KOPT-K1 (cell line): ENCODE data around the gene ENTPD8.

ENCODE experiments used
- H3K27ac ChIP-seq: fragments of 200-600 bp; sonication (generic); 2 replicates; pipeline ENCODE4 v1.5.1; 2016; ENCODE audit warnings: antibody characterized with exemption, mild to moderate bottlenecking, low read depth, low read length; ENCODE audit not compliant: poor library complexity, severe bottlenecking
- H3K36me3 ChIP-seq: fragments of 200-600 bp; sonication (generic); 2 replicates; pipeline ENCODE4 v1.5.1; 2017; ENCODE audit warnings: antibody characterized with exemption, mild to moderate bottlenecking, low read length, moderate library complexity; ENCODE audit not compliant: insufficient read depth
- H3K9me3 ChIP-seq: fragments of 200-600 bp; sonication (generic); 2 replicates; pipeline ENCODE4 v1.5.1; 2017; ENCODE audit warnings: antibody characterized with exemption, low read length, mild to moderate bottlenecking; ENCODE audit not compliant: insufficient read depth, poor library complexity, severe bottlenecking

The ENTPD8 gene

DNA sequence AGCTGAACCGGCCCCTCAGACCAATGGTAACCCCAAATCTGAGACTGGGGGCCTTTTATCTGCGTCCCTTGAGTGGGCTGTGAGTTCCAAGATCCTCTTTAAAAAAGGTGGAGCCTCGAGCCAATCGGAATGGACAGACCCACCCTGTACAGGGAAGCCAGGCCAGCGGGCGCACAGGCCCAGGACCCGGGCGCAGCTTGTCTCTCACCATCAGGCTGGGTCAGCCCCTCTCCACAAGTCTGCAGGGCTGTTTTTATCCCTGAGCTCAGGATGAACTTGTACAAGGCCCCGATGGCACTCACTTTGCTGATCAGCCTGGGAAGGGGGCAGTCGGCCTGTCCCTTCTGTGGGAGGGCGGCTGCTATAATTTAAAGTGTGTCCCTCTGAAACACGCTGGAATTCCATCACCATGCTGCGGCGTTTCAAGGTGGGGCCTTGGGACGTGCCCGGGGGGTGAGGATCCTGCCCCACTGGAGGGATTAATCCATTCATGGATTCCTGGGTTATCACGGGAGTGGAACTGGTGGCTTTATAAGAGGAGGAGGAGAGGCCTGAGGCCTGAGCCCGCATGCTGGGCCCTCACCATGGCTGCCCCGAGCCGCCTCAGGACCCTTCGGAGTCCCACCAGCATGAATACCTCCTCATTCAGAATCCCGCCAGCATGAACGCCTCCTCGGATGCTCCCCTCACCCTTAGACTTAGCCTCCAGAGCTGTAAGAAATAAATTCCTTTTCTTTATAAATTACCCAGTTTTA is 32.3 kb downstream of the ENTPD8 start:
- Histone ChIP-seq H3K27ac (no peak overlapping the region), H3K36me3 (no peaks in the 10 kb centered on the region)

DNA sequence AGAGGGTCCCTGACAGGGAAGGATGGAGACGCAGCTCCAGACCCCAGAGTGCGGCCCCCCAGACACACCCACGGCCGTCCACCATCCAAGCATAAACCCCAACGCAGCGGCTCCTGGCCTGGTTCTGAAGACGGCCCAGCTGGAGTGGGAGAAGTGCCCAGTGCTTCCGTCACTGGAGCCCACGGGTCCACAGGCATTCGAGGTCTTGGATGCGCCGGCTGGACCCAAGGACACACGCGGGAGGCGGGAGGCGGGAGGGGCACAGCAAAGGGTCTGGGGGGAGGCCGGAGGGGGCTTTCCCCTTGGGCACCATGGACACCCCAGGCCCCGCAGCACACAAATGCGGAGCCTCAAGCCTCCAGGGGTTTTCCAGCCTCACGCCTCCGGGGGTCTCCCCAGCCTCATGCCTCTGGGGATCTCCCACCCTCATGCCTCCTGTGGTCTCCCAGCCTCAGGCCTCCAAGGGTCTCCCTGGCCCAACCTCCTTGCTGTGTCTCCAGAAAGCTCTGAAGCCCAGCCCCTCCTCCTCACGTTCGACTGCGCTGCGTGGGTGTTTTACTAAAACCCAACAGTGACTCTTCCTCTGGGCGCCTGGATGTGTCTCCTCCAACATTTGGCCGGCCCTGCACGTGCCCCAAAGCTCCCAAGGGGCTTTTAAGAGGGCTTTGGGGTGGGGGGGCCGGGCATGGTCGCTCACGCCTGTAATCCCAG is 33.4 kb downstream of the ENTPD8 start:
- Histone ChIP-seq H3K27ac (no peak overlapping the region), H3K36me3 (no peaks in the 10 kb centered on the region), H3K9me3 (no peaks in the 10 kb centered on the region)

More for the DNA sequence above, 32.3 kb downstream of the ENTPD8 start:
- no peaks in the 10 kb centered on the region for H3K9me3 ChIP-seq

DNA sequence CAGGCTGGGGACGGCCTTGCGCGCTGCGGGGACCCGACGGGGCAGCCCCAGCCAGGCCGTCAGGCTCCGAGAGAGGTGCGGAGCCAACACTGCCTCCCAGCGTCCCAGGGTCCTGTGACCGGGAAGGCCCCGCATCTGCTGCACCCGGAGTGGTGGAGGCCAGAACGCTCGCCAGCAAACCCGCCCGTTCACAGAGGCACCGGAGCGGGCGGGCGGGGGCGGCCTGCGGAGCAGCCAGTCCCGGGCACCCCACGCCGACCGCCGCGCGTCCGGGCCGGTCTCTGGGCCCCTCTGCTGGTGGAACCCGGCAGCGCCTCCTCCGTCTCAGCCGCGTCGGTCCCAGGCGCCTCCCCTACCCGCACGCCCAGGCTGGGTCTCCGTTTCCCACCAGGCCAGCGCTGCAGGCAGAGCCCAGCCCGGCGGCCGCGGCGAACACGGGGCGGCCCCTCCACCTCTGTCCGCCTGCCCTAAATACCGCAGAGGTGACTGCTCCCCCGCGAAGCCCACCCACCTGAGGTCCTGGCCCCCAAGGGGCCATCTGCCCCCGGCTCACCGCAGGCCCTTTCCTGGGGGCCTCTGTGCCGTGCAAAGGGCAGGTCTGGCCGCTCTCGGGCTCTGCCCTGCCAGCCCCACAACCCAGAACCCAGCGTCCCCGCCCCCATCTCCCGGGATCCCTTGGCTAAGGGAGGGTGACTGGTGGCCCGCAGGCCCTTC is 34.1 kb downstream of the ENTPD8 start:
- Histone ChIP-seq H3K36me3 (no peaks in the 10 kb centered on the region), H3K9me3 (no peaks in the 10 kb centered on the region), H3K27ac (no peak overlapping the region)

DNA sequence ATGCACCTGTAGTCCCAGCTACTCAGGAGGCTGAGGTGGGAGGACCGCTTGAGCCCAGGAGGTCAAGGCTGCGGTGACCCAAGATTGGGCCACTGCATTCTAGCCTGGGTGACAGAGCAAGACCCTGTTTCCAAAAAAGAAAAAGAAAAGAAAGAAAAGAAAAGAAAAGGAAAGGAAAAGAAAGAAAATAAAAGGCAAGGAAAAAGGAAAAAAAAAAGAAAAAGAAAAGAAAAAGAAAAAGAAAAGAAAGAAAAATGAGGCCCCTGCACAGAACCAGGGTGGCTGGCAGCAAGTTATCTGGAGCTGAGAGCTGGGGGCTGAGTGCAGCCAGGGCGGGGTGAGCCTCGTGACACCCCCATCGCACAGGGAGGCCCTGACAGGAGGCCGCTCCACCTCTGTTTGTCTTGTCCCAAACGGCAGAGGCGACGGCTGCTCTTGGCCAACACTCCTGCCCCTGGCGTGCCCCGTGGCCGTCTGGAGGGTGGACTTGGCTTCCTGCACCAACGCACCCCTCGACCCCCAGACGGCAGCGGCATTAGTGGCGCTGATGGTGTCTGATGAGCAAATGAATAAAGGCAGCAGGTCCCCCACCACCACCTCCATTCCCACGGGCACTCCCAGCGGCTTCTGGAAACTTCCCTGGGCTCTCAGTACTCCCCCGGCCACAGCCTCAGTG is 34.9 kb downstream of the ENTPD8 start:
- Histone ChIP-seq H3K9me3 (no peaks in the 10 kb centered on the region), H3K36me3 (no peaks in the 10 kb centered on the region), H3K27ac (no peak overlapping the region)

DNA sequence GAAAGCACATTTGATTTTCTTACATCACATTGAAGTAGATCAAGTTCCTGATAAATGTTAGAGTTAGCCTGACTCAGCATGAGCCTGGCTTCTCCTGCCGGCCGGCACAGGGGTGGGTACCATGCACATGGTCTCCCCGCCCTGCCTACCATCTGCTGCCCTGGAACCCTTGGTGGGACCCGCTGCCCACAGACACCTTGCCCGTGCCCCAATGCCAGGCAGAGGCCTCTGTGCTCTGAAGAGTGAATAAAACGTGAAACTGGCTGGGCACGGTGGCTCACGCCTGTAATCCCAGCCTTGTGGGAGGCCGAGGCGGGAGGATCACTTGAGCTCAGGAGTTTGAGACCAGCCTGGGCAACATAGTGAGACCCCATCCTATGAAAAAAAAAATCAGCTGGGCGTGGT is 35.5 kb downstream of the ENTPD8 start:
- Histone ChIP-seq H3K27ac (no peak overlapping the region), H3K9me3 (no peaks in the 10 kb centered on the region), H3K36me3 (no peaks in the 10 kb centered on the region)

DNA sequence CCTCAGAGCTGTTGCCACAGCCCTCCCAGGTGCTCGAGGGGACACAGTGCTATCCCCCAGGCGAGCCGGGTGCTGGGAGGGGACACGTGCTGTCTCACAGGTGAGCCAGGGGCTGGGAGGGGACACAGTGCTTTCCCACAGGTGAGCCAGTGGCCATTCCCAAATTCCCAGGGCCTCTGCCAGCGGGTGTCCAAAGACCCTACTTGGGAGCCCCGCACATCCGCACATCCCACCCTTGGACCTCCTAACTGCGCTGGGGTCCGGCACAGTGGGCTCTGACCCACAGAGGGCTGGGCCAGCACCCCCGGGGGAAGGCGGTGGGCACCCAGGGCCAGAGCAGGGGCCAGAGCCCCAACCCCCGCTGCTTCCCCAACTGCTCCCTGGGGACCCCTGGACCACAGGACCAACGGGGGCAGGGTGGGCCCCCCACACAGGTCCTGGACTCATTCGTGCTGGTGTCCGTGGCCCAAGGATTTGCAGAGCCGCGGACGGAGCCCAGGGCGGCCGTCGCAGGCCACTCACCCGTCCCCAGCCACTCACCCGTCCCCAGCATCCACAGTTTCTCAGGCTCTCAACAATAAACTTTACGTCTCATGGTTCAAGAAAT is 36.1 kb downstream of the ENTPD8 start:
- Histone ChIP-seq H3K27ac (no peak overlapping the region), H3K36me3 (no peaks in the 10 kb centered on the region), H3K9me3 (no peaks in the 10 kb centered on the region)

DNA sequence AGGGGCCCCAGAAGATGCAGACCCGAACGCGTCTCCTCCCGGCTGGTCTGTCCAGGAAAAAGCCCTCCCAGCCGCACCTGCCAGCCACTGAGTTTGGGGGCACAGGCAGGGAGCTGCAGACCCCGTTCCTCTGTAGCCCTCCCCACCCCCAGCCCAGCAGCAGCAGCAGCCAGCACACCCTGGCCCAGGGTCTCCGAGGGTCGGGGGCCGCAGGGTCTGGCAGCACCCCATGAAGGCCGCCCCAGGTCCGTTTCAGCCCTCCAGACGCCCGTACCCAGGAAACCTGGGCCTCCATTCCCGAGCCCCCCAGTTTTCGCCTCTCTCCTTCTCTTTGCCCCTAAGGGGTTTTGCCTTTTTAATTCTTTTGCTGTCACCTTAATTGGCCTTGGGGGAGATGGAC is 37.9 kb downstream of the ENTPD8 start:
- H3K27ac ChIP-seq, result no peak overlapping the region
- no peaks in the 10 kb centered on the region for H3K9me3 ChIP-seq
- H3K36me3 ChIP-seq, result no peaks in the 10 kb centered on the region

DNA sequence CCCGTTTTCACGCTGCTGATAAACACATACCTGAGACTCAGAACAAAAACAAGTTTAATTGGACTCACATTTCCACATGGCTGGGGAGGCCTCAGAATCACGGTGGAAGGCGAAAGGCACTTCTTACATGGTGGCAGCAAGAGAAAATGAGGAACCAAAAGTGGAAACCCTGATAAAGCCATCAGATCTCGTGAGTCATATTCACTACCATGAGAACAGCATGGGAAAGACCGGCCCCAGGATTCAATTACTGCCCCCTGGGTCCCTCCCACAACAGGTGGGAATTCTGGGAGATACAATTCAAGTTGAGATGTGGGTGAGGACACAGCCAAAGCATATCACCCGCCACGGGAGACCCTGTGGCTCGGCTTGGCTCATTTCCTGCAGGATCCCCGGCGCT is 38.4 kb downstream of the ENTPD8 start:
- H3K9me3 ChIP-seq, result no peaks in the 10 kb centered on the region
- H3K36me3 ChIP-seq, result no peaks in the 10 kb centered on the region

DNA sequence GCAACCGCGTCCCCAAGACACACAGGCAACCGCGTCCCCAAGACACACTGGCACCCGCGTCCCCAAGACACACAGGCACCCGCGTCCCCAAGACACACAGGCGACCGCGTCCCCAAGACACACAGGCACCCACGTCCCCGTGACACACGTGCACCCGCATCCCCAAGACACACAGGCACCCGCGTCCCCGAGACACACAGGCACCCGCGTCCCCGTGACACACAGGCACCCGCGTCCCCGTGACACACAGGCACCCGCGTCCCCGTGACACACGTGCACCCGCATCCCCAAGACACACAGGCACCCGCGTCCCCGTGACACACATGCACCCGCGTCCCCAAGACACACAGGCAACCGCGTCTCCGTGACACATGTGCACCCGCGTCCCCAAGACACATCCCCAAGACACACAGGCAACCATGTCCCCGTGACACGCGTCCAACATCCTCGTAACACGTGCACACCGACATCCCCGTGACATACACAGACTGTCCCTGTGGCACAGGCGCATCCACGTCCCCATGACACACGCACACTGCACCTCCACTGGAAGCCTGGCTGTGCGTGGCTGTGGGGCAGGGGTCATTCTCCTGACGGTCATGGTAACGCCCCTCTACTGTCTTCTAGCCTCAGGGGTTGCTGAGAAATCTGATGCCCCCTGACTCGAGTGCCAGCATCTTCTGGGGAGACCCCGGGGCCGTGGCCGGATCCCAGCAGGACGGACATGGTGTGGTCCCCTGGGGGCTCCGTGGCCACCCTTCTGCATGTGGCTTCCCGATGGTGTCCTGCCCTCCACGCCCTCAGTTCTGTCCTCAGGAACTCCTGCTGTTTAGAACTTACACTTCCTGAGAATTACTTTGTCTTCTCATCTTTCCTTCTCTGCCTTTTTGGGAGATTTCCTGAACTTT is 42.3 kb downstream of the ENTPD8 start:
- Histone ChIP-seq H3K36me3 (no peaks in the 10 kb centered on the region), H3K9me3 (no peaks in the 10 kb centered on the region), H3K27ac (no peak overlapping the region)

More for the DNA sequence above, 38.4 kb downstream of the ENTPD8 start:
- no peak overlapping the region for H3K27ac ChIP-seq

DNA sequence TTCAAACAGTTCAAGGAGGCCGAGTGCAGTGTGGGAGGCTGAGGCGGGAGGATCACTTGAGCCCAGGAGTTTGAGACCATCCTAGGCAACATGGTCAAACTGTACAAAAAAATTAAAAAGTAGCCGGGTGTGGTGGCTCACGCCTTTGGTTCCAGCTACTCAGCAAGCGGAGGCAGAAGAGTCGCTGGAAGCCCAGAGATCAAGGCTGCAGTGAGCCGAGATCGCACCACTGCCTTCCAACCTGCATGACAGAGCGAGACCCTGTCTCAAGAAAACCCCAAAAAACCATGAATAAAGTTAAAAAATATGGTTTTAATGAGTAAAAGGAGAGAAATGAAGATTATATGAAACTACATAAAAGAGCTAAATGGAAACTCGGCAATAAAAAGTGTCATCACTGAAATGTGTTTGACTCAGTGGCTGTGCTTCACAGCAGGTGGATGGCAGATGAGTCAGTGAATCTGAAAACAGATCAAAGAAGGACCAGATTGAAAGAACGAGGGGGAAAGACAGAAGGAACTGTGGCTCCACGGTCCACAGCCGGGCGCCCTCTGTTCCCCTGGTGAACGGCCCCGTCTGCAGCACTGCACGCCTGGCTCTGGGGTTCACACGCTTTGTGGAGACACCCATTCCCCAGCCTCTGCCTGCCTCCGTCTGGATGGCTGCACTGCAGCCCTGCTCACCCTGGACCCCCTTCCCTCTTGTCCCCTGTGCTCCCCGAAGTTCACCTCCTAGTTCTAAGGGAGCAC is 43.3 kb downstream of the ENTPD8 start:
- no peaks in the 10 kb centered on the region for H3K36me3 ChIP-seq
- no peaks in the 10 kb centered on the region for H3K9me3 ChIP-seq
- no peak overlapping the region for H3K27ac ChIP-seq

DNA sequence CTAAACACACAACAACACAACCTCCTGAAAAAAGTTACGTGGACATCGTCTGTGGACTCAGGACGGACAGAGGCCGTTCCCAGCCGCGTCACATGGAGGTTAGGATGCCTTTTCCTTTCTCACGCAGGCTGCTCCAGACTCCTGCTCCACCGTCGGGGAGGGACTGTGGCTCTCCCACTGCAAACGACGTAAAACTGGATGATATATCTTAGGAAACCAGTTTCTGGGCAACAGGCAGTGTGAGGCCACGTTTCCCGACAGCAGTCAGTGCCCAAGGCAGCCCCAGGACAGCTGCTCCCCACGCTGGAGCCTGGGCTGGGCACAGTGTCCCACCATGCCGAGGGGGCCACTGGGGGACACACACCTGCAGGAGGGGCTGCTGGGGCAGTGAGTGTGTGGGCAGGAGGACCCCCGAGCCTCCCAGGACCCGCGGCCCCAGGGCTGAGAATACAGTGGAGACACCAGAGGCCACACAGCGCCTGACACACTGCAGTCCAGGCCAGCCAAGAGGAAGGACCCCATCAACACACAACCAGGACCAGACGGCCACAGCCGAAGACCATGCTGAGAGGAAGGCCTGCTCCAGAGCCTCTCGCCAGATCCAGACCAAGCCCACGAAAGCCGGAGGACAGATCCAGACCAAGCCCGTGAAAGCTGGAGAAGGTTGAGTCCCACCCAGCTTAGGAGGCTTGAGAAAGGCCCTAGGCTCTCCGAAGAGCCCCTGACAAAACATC is 44.4 kb downstream of the ENTPD8 start:
- no peak overlapping the region for H3K27ac ChIP-seq
- no peaks in the 10 kb centered on the region for H3K9me3 ChIP-seq
- no peaks in the 10 kb centered on the region for H3K36me3 ChIP-seq

DNA sequence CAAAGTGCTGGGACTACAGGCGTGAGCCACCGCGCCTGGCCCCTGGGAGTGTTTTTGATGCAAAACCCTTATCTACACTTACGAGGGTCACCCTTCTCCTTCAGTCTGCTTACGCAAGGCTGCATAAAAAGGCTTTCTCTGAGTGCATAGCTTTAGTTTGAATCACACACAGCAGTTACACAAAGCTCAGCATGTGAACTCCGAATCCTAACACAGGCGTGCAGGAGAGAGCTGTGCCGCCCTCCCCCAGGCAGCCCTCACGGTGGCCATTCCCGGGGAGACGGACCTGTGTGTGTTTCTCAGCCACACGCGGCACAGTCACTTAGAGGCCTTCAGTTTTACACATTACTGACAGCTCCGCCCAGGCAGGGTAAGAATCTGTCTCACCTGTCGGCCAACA is 44.9 kb downstream of the ENTPD8 start:
- no peaks in the 10 kb centered on the region for H3K36me3 ChIP-seq
- no peak overlapping the region for H3K27ac ChIP-seq
- no peaks in the 10 kb centered on the region for H3K9me3 ChIP-seq

DNA sequence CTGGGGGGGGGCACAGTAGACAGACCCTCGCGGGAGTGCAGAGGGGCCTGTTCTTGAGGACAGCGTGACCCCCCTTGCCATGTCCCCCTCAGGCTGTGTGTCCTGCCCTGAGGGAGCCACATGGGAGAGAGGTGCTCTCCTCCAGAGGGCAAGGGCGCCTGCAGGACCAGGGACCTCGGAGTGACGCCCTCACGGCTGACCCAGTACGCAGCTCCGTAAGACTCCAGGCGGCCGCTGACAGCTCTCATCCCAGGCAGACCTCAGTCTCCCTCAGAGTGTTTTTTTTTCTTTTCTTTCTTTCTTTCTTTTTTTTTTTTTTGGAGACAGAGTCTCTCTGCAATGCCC is 45.5 kb downstream of the ENTPD8 start:
- Histone ChIP-seq H3K36me3 (no peaks in the 10 kb centered on the region), H3K9me3 (no peaks in the 10 kb centered on the region), H3K27ac (no peak overlapping the region)
